CD1c-positive myeloid dendritic cell (primary cell): ENCODE measurements around the gene MYO1D.

ENCODE experiments used
- DNase-seq: peaks from one replicate; pipeline ENCODE4 v3.0.0-alpha.2; 2016; ENCODE audit errors: extremely low spot score

The MYO1D gene

GRCh38 chr17:32488177-32488542 is 388.8 kb downstream of the MYO1D start:
- DNase-seq, result no peak

GRCh38 chr17:32487473-32488176 is 389.3 kb downstream of the MYO1D start:
- DNase-seq, result no peak

- DNase-seq, result peak; percentile 71
Measured at GRCh38 chr17:32486701-32487472, 390.0 kb downstream of the MYO1D start, which contains the start of gene CDK5R1. CDK5R1 (plus strand) TSS chr17:32486993; CDS start chr17:32487621, 628 bp downstream.

- DNase-seq, result peak; percentile 80
Measured at GRCh38 chr17:32486111-32486700, 390.7 kb downstream of the MYO1D start.

GRCh38 chr17:32485261-32486110 is 391.4 kb downstream of the MYO1D start:
- DNase-seq, result no peak

GRCh38 chr17:32484628-32485027 is 392.3 kb downstream of the MYO1D start:
- no peak for DNase-seq

GRCh38 chr17:32484041-32484461 is 392.9 kb downstream of the MYO1D start:
- DNase-seq, result no peak

- DNase-seq, result peak; percentile 56
Measured at GRCh38 chr17:32483451-32484019, 393.4 kb downstream of the MYO1D start.

GRCh38 chr17:32482568-32483320 is 394.2 kb downstream of the MYO1D start:
- no peak for DNase-seq

GRCh38 chr17:32481193-32481592 is 395.7 kb downstream of the MYO1D start:
- no peak for DNase-seq

GRCh38 chr17:32479074-32479617 is 397.8 kb downstream of the MYO1D start:
- no peak for DNase-seq

- no peak for DNase-seq
Measured at GRCh38 chr17:32477220-32477619, 399.7 kb downstream of the MYO1D start.

GRCh38 chr17:32475258-32475657 is 401.7 kb downstream of the MYO1D start:
- DNase-seq, result no peak

GRCh38 chr17:32471652-32472051 is 405.3 kb downstream of the MYO1D start:
- DNase-seq, result no peak

GRCh38 chr17:32470405-32471167 is 406.3 kb downstream of the MYO1D start:
- DNase-seq, result peak; percentile 14

GRCh38 chr17:32467949-32468348 is 409.0 kb downstream of the MYO1D start:
- DNase-seq, result no peak

GRCh38 chr17:32464374-32464773 is 412.6 kb downstream of the MYO1D start:
- DNase-seq, result no peak

GRCh38 chr17:32463304-32463703 is 413.6 kb downstream of the MYO1D start:
- no peak for DNase-seq

- DNase-seq, result peak; percentile 71
Measured at GRCh38 chr17:32461853-32462617, 414.9 kb downstream of the MYO1D start.
